ENCODE results near the gene ADAM10. TPM values are rescaled to one million over a fixed set of nuclear protein-coding genes. Genes with fewer than 3 reads are reported as not detected.

Gene ADAM10
- total RNA-seq, 1 donor from 2014 or later, result 44.6 TPM

DNA sequence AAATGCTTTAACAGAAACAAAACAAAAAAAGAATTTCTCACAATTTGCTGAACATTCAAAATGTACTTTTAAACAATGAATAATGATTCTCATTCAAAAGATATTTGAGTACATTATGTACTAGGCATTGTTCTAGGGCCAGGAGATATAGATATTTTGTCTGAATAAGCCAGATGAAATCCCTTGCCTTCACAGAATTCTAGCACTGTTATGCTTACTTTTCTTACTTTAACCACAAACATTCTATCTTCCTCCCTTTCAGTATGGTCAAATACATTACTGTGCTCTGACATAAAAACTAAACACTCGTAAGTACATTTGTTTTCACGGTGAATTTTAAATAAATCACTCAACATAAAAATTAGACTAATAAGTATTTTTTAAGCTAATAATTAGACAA is 116.7 kb downstream of the ADAM10 start:
- no peak overlapping the region for H3K4me3 ChIP-seq
- no peak overlapping the region for H3K27ac ChIP-seq
- H3K36me3 ChIP-seq, result peaks cover 0 to 13% of the 10 kb centered on the region in 2 donors
- DNase-seq (ENCODE audit: low spot score in 2 of 2), result no peak
- no peaks in the 10 kb centered on the region for H3K9me3 ChIP-seq
- H3K27me3 ChIP-seq, result no peaks in the 10 kb centered on the region
- TF ChIP-seq, protein P1, sequence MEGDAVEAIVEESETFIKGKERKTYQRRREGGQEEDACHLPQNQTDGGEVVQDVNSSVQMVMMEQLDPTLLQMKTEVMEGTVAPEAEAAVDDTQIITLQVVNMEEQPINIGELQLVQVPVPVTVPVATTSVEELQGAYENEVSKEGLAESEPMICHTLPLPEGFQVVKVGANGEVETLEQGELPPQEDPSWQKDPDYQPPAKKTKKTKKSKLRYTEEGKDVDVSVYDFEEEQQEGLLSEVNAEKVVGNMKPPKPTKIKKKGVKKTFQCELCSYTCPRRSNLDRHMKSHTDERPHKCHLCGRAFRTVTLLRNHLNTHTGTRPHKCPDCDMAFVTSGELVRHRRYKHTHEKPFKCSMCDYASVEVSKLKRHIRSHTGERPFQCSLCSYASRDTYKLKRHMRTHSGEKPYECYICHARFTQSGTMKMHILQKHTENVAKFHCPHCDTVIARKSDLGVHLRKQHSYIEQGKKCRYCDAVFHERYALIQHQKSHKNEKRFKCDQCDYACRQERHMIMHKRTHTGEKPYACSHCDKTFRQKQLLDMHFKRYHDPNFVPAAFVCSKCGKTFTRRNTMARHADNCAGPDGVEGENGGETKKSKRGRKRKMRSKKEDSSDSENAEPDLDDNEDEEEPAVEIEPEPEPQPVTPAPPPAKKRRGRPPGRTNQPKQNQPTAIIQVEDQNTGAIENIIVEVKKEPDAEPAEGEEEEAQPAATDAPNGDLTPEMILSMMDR (IDR thresholded peaks at IDR 0.05), result no peak
- intact Hi-C loops (cut with DNase I), result no loop called here
- no peaks in the 10 kb centered on the region for H3K4me1 ChIP-seq

GRCh38 chr15:58631319-58631718 is 118.2 kb downstream of the ADAM10 start:
- Histone ChIP-seq H3K4me1 (no peaks in the 10 kb centered on the region), H3K4me3 (no peak overlapping the region), H3K27ac (no peak overlapping the region), H3K36me3 (peaks cover 4 to 8% of the 10 kb centered on the region in 2 donors), H3K9me3 (no peaks in the 10 kb centered on the region), H3K27me3 (no peaks in the 10 kb centered on the region)
- TF ChIP-seq, protein P1 (IDR thresholded peaks at IDR 0.05), result no peak
- intact Hi-C loops (cut with DNase I), result no loop called here
- DNase-seq (ENCODE audit: low spot score in 2 of 2), result no peak

DNA sequence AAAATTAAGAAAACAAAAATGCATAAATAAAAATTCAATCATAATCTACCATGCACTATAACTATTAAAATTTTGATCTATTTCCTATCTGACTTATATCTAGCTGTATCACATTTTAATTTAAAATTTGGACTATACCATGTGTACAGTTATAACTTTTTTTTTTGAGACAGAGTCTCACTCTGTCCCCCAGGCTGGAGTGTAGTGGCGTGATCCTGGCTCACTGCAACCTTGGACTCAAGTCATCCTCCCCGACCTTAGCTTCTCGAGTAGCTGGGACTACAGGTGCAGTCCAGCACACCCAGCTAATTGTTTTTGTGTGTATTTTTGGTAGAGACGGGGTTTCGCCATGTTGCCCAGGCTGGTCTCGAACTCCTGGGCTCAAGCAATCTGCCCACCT is 119.9 kb downstream of the ADAM10 start:
- Histone ChIP-seq H3K9me3 (no peaks in the 10 kb centered on the region), H3K27me3 (no peaks in the 10 kb centered on the region), H3K4me3 (no peak overlapping the region), H3K27ac (no peak overlapping the region), H3K4me1 (no peaks in the 10 kb centered on the region), H3K36me3 (peaks cover 8 to 11% of the 10 kb centered on the region in 2 donors)
- TF ChIP-seq, protein P1 (IDR thresholded peaks at IDR 0.05), result no peak
- no peak for DNase-seq (ENCODE audit: low spot score in 2 of 2)
- intact Hi-C loops (cut with DNase I), result no loop called here

DNA sequence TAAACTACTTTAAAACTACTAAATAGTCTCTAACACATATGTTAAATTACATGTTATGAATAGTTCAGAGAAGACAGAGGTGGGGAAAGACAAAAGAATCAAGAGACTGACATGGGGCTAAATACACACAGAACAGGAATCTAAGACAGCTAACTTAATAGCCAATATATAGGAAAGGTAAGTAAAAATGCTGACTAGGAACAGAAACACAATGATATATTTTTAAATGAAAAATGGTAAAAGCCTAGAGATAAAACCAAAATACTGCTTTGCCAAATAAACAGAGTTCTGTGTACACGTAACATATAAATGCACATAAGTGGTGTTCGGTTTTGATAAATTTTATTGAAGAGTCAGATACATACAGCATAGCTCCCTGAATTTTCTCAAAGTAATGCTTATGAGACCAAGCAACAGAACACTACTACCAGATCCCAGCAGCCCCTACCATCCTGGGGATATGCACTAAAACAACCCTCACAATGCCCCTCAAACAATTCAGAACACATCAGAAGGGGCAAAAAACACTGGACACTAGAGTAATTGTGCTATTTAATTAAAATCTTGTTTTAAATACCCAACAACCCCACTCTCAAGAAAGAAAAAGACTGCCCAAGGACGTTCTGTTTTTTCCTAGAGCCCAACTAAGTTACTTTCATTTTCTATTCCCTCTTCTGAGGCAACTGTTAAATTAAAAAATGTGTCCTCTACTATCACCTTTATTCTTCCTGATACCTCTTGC is 121.1 kb downstream of the ADAM10 start:
- H3K27ac ChIP-seq, result peak overlapping the region in 1 of 2 donors; percentile 43
- TF ChIP-seq, protein P1 (IDR thresholded peaks at IDR 0.05), result no peak
- H3K9me3 ChIP-seq, result no peaks in the 10 kb centered on the region
- intact Hi-C loops (cut with DNase I), result no loop called here
- no peak for DNase-seq (ENCODE audit: low spot score in 2 of 2)
- H3K4me1 ChIP-seq, result no peaks in the 10 kb centered on the region
- no peaks in the 10 kb centered on the region for H3K27me3 ChIP-seq
- H3K4me3 ChIP-seq, result peak overlapping the region; percentile 18 to 52
- H3K36me3 ChIP-seq, result peaks cover 8 to 11% of the 10 kb centered on the region in 2 donors

DNA sequence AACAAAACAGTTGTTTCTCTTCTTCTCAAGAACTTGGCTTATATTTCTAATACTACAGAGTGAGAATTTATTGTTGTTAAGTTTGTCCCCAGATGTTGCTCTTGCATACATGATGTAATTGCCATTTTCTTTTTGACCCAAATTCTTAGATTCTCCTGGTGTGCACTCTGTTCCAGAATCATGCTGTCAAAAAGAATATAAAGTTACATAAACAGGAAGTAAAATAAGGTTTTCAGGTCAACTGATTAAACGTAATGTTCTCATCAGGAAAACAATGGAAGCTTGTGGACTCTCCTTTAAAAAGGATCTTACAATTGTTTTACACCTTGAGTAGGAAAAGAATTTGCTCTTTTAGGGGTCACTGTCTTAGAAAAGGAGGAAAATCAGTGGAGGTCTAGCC is 121.8 kb downstream of the ADAM10 start:
- peak overlapping the region in 1 of 2 donors; percentile 52 for H3K4me3 ChIP-seq
- DNase-seq (ENCODE audit: low spot score in 2 of 2), result no peak
- no peaks in the 10 kb centered on the region for H3K4me1 ChIP-seq
- no peak overlapping the region for H3K27ac ChIP-seq
- no peaks in the 10 kb centered on the region for H3K27me3 ChIP-seq
- H3K36me3 ChIP-seq, result peaks cover 8 to 11% of the 10 kb centered on the region in 2 donors
- intact Hi-C loops (cut with DNase I), result no loop called here
- no peaks in the 10 kb centered on the region for H3K9me3 ChIP-seq
- TF ChIP-seq, protein P1 (IDR thresholded peaks at IDR 0.05), result no peak
